Pulmonary artery endothelial cell (primary cell): ENCODE data around the gene PDXK. TPM values are rescaled to one million over a fixed set of nuclear protein-coding genes. Genes with fewer than 3 reads are reported as not detected.

Source experiments
- DNase-seq: peaks from one replicate; pipeline ENCODE4 v3.0.0-alpha.2; 2011; ENCODE audit warnings: low read depth, low spot score
- total RNA-seq: library from RNA; depleted of rRNA; stranded (reverse); fragments of >200 nt; gene quantifications from 2 replicates; pipeline ENCODE4 v1.2.3, GENCODE V29; 2014

Gene PDXK
- total RNA-seq, 1 donor from 2014 or later, result 121 TPM

GRCh38 chr21:43723648-43724047, 4.7 kb downstream of the PDXK start:
- DNase-seq, result no peak

- no peak for DNase-seq
Observed at GRCh38 chr21:43726686-43727518, 8.0 kb downstream of the PDXK start.

DNA sequence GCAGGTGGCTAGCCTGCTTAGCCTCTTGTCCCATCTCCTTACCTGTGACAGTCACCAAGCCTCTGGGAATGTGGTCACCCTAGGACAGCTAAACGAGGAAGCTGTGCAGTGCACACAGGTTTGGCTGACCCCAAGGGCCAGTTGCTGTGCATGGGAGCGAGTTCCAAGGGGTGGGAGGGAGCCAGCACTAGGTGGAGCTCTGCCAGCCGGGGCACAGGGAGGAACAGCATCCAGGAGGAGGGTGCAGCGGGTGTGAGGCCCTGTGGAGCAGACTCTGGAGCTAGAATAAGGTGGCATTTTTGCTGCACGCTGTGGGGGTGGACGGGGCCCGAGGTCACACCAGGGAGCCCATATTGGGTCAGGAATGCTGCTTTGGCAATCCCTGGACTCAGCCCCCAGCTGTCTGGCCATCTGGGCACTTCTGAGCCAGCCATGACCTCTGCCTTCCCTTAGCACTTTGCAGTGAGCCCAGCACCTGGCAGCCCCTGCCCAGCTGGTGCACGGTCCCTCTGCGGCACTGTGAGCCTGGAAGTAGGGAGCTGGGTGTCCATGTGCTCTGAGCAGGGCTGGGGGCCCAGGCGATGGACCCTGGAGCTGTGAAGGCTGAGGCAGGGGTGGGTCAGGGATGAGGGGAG, 8.7 kb downstream of the PDXK start:
- DNase-seq, result no peak

GRCh38 chr21:43728154-43728466, 9.2 kb downstream of the PDXK start:
- no peak for DNase-seq

DNA sequence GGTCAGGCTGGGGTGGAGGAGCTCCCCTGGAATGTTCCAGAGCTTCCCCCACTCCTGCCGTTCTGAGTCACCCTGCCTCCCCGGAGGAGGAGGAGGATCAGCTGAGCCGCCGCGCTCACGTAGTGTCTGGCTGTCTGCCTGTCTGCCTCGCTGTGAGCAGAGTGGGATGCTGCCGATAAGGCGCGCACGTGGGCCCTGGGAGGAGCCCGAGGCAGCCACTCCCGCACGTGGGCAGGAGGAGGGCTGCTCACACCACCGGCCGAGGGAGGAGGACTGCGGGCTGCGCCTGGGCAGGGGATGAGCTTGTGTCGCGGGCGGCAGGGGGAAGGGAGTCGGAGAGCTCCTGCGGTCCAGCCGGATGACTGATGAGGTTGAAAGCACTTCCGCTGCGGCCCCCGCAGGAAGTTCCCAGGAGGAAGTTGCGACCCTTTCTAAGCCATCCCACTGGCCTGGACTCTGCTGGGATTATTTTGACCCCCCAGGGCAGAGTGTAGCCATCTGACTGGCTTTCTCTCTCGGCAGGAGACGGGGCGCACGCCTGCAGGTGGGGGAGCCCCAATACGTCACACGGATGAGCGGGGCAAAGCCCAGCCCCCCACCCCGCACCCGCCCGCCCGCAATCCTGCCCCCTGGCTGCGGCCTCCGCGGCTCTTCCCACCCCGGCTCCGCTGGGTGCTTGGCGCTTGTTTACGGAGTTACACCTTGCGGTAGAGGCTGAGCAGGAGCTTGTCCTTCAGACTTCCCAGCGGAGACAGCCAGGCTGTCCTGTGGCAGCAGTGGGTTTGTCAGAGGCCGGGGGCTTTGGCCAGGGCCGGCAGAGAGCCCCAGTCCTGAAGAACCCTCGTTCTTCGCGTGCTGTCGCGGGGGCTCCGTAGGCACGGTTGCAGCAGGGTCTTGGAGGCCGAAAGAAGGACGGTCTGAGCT, 9.8 kb downstream of the PDXK start:
- DNase-seq, result peak; percentile 64

- no peak for DNase-seq
Observed at GRCh38 chr21:43731476-43731875, 12.5 kb downstream of the PDXK start.

- no peak for DNase-seq
Observed at GRCh38 chr21:43731891-43732711, 13.2 kb downstream of the PDXK start.

DNA sequence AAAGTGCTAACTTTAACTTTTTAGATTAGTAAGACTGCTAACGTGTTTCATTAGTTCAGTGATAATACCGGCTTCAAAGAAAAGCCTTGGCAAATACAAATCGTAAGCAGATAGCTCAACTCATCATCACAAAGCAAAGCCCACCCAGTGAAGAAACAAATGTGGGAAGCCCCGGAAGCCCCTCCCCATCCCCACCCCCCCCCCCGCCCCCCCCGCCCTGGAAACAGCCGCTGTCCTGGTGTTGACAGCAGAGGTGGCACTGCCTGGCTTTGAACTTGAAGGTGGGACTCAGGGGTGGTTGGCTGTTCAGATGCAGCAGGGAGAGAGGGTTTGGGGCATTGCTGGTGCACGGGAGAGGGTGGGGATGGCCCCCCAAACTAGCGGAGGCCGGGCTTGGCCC, 14.1 kb downstream of the PDXK start:
- DNase-seq, result no peak

DNA sequence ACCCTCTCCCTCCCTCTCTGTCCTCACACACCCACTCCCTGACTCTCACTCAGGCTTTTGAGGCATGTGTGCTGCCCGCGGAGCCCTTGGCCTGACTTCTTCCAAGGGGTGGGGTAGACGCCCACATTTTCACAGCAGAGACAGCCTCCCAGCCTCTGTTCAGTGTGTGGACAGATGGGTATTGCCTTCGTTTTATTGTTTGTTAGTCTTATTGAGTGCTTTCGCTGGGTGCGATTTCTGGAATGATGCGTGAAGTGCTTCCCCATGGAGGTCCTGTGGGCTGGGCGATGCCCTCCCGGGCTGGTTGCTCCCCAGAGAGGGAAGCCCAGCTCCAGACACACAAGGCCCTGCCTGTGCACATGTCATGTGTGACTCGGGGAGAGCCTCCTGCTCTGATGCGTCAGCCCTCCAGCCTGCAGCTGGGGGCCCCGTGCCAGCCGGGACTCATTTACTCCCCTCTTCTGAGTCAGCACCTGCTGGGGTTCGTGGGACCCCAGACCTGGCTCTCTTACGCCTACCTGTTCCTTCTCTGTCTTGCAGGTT, 14.7 kb downstream of the PDXK start:
- DNase-seq, result no peak

DNA sequence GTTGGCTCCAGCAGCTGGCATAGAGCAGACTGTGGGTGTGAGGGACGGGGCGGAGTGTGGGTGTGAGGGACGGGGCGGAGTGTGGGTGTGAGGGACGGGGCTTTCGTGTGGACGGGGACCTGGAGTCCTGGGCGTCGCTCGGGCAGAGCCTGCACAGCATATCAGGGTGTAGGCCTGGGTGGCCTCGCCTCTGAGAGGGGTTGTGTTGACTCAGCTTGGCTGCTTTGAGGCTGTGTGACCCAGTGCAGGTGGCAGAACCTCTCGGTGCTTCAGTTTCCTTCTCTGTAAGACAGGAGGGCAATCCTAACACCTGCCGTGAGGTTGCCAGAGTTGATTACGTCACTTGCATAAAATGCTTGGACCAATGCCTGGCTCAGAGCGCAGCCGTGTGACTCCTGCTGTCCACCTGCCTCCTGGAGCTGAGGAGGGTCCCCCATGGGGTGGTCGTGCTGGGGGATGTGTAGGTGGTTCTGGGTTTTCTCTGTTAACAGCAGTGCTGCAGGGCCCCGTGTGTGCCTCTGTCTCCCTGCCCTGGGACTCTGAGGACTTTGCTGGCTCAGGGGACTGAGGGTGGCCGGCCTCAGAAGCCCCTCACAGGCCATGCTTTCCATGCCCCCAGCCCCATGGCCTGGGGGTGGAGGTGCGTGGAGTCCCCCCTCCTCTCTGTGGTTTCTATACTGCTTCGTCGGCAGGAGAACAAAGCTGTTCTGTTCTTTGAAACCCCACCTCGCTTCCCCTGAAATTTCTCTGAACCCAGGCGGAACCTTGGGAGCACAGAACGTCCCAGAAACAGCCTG, 15.4 kb downstream of the PDXK start:
- DNase-seq, result no peak

- DNase-seq, result no peak
Observed at GRCh38 chr21:43734928-43735229, 15.9 kb downstream of the PDXK start.

- no peak for DNase-seq
Observed at GRCh38 chr21:43735236-43736091, 16.5 kb downstream of the PDXK start.

GRCh38 chr21:43736224-43736883, 17.4 kb downstream of the PDXK start:
- no peak for DNase-seq

DNA sequence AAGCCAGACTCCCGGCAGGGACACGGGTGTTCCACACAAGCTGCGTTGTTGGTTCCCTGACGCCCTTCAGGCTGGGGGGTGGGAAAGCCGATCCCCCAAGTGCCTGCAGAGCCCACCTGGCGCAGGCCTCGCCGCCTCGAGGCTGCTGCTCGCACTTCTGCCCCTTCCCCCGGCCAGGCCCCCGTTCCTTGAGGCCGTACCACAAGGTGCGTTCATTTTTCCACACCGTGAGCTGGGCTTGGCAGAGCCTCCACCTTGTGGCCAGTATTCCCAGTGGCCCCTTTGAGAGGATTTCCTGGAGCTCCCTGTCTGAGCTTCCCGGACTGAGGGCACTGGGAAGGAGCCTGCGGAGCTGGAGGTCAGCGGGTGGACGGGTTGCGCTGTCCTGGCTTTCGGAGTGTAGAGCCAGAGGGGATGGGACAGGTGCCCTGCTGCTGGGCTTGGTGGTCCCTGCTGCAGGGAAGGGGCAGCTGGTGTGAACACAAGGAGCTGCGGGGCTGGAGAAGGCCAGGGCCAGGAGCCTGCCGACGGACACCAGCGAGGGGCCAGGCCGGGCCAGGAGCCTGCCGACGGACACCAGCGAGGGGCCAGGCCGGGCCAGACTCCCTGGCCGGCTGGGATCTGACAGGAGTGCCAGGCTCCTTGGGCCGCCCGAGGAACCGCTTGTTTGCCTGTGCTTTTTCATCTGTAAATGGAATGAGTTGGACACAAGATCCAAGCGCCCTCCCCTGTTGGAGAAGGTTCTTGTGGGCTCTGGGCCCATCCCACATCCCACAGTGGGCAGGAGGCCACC, 18.4 kb downstream of the PDXK start:
- DNase-seq, result no peak

GRCh38 chr21:43739621-43740435, 20.9 kb downstream of the PDXK start:
- DNase-seq, result no peak

DNA sequence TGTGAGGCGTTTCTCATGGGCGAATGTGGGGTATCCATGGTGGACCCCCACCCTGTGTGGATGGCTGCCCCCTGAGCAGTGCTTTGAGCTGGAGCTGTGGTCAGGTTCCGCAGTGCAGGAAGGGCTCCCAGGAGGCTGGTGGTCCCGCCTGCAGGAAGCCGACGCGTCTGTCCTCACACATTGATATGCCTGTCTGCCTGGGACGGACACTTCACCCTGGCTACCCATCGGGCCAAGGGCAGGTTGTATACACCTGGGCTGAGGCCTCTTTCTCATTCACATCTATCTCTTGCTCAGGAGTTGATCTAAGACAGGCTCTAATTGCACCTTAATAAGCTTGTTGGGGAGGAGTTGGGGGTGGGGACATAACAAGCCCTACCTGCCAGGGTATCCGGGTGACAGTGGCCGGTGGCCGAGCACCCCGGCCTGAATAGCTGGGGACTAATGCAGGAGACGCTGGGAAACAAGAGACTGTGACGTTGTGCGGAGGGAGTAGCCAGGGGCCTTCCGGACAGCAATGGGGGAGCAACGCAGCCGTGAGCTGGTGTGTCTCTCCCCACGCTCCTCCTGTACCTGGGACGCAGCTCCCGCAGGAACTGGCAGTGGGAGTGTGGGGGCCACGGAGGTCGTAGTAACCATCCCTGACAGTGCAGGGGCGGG, 21.7 kb downstream of the PDXK start:
- no peak for DNase-seq
